Smooth muscle cell (in vitro differentiated cells): ENCODE measurements around the gene FRMD1. TPM values are rescaled to one million over a fixed set of nuclear protein-coding genes. Genes with fewer than 3 reads are reported as not detected.
A peak's percentile ranks its signal among the peaks of the same experiment; 100 is the strongest.

Experiments
- DNase-seq: peaks from one replicate; lab custom pipeline; 2025; ENCODE audit not compliant: unreplicated experiment; lab: John Stamatoyannopoulos, UW
- H2AFZ ChIP-seq: fragments of 200-600 bp; sonication (generic); 2 replicates; pipeline ENCODE4 v1.6.0; 2016; ENCODE audit warnings: antibody characterized with exemption, low read depth, mild to moderate bottlenecking
- H3F3A ChIP-seq: fragments of 200-600 bp; sonication (generic); 2 replicates; pipeline ENCODE4 v1.6.0; 2017; ENCODE audit warnings: antibody characterized with exemption, low read depth
- H3K27ac ChIP-seq: fragments of 200-600 bp; sonication (generic); 2 replicates; pipeline ENCODE4 v1.5.1; 2016; ENCODE audit warnings: low read depth, mild to moderate bottlenecking
- H3K27me3 ChIP-seq: fragments of 200-600 bp; sonication (generic); 2 replicates; pipeline ENCODE4 v1.6.1; 2016; ENCODE audit warnings: low read depth, mild to moderate bottlenecking
- H3K36me3 ChIP-seq: fragments of 200-600 bp; sonication (generic); 2 replicates; pipeline ENCODE4 v1.5.1; 2016; ENCODE audit warnings: low read depth
- H3K4me1 ChIP-seq: fragments of 200-600 bp; sonication (generic); 2 replicates; pipeline ENCODE4 v1.5.1; 2016; ENCODE audit warnings: low read depth
- H3K4me2 ChIP-seq: fragments of 200-600 bp; sonication (generic); 2 replicates; pipeline ENCODE4 v1.6.0; 2016; ENCODE audit warnings: mild to moderate bottlenecking
- H3K4me3 ChIP-seq: fragments of 200-600 bp; sonication (generic); 2 replicates; pipeline ENCODE4 v1.5.1; 2016; ENCODE audit warnings: mild to moderate bottlenecking
- H3K79me2 ChIP-seq: fragments of 200-600 bp; sonication (generic); 2 replicates; pipeline ENCODE4 v1.6.0; 2016; ENCODE audit warnings: low read depth, mild to moderate bottlenecking
- H3K9ac ChIP-seq: fragments of 200-600 bp; sonication (generic); 2 replicates; pipeline ENCODE4 v1.6.0; 2016; ENCODE audit warnings: low read depth
- H3K9me3 ChIP-seq: fragments of 200-600 bp; sonication (generic); replicated peaks from 2 replicates; pipeline ENCODE4 v1.5.1; 2016; ENCODE audit warnings: low read depth
- H4K20me1 ChIP-seq: fragments of 200-600 bp; sonication (generic); 2 replicates; pipeline ENCODE4 v1.6.0; 2016; ENCODE audit warnings: low read depth
- CTCF ChIP-seq: fragments of 200-600 bp; sonication (generic); IDR thresholded peaks from 2 replicates; pipeline ENCODE4 v1.5.1; 2017; ENCODE audit warnings: borderline replicate concordance, mild to moderate bottlenecking, antibody characterized with exemption; ENCODE audit not compliant: insufficient read depth, poor library complexity, severe bottlenecking
- WGBS: methylation state at CpG from one replicate; pipeline ENCODE4 v1.1.7; 2016; ENCODE audit warnings: low lambda C conversion rate; 5-methylcytosine and 5-hydroxymethylcytosine counted together
- polyA plus RNA-seq: library from polyadenylated mRNA; unstranded; fragments of >200 nt; fragmentation: Nextera tagmentation; extraction: Ambion mirVana; gene quantifications from 2 replicates; pipeline ENCODE4 v1.2.1, GENCODE V29; 2016
- total RNA-seq: library from RNA; depleted of rRNA; stranded (reverse); fragments of >200 nt; gene quantifications from 2 replicates; pipeline ENCODE4 v1.2.3, GENCODE V29; 2014

Gene FRMD1
- total and polyA plus RNA-seq, 2 experiments from 2014 or later: not detected

- H3F3A ChIP-seq: no peaks in the 10 kb centered on the region
- no peak overlapping the region for H3K9ac ChIP-seq
- peak; percentile 12 for DNase-seq
- no peak overlapping the region for H3K4me3 ChIP-seq
- peak; percentile 59 for TF ChIP-seq CTCF
- H3K4me2 ChIP-seq: no peak overlapping the region
- H3K27me3 ChIP-seq: no peaks in the 10 kb centered on the region
- H4K20me1 ChIP-seq: no peaks in the 10 kb centered on the region
- WGBS: 76% methylated on average over 12 of the region's 12 CpGs
- no peaks in the 10 kb centered on the region for H3K4me1 ChIP-seq
- no peaks in the 10 kb centered on the region for H3K36me3 ChIP-seq
- no peak overlapping the region for H2AFZ ChIP-seq
- H3K79me2 ChIP-seq: no peaks in the 10 kb centered on the region
- no peaks in the 10 kb centered on the region for H3K9me3 ChIP-seq
- no peak overlapping the region for H3K27ac ChIP-seq
These were observed 18.5 kb downstream of the FRMD1 start for GRCh38 chr6:168060521-168060931.

GRCh38 chr6:168058691-168059551 is 20.1 kb downstream of the FRMD1 start:
- Histone ChIP-seq H3K36me3 (no peaks in the 10 kb centered on the region), H3K9ac (no peak overlapping the region), H3K9me3 (no peaks in the 10 kb centered on the region), H3K4me2 (no peak overlapping the region), H3K27ac (no peak overlapping the region), H3F3A (no peaks in the 10 kb centered on the region), H3K79me2 (no peaks in the 10 kb centered on the region), H3K4me1 (no peaks in the 10 kb centered on the region), H4K20me1 (no peaks in the 10 kb centered on the region), H3K27me3 (no peaks in the 10 kb centered on the region), H2AFZ (no peak overlapping the region), H3K4me3 (no peak overlapping the region)
- WGBS: 88% methylated on average over 28 of the region's 30 CpGs
- TF ChIP-seq CTCF: no peak
- no peak for DNase-seq

GRCh38 chr6:168057836-168058235 is 21.2 kb downstream of the FRMD1 start:
- no peak overlapping the region for H3K4me2 ChIP-seq
- H3K36me3 ChIP-seq: no peaks in the 10 kb centered on the region
- no peaks in the 10 kb centered on the region for H4K20me1 ChIP-seq
- DNase-seq: no peak
- TF ChIP-seq CTCF: no peak
- H2AFZ ChIP-seq: no peak overlapping the region
- no peaks in the 10 kb centered on the region for H3F3A ChIP-seq
- H3K27ac ChIP-seq: no peak overlapping the region
- H3K27me3 ChIP-seq: no peaks in the 10 kb centered on the region
- no peak overlapping the region for H3K4me3 ChIP-seq
- H3K4me1 ChIP-seq: no peaks in the 10 kb centered on the region
- no peaks in the 10 kb centered on the region for H3K9me3 ChIP-seq
- no peak overlapping the region for H3K9ac ChIP-seq
- no peaks in the 10 kb centered on the region for H3K79me2 ChIP-seq
- 94% methylated on average over 11 of the region's 14 CpGs for WGBS

- no peaks in the 10 kb centered on the region for H3K9me3 ChIP-seq
- DNase-seq: no peak
- WGBS: 87% methylated on average over 24 of the region's 24 CpGs
- no peak overlapping the region for H3K27ac ChIP-seq
- H3K4me3 ChIP-seq: no peak overlapping the region
- TF ChIP-seq CTCF: no peak
- H2AFZ ChIP-seq: no peak overlapping the region
- no peaks in the 10 kb centered on the region for H3K36me3 ChIP-seq
- H3K79me2 ChIP-seq: no peaks in the 10 kb centered on the region
- H4K20me1 ChIP-seq: no peaks in the 10 kb centered on the region
- H3K4me2 ChIP-seq: no peak overlapping the region
- no peak overlapping the region for H3K9ac ChIP-seq
- no peaks in the 10 kb centered on the region for H3K4me1 ChIP-seq
- H3K27me3 ChIP-seq: no peaks in the 10 kb centered on the region
- H3F3A ChIP-seq: no peaks in the 10 kb centered on the region
These were observed 22.0 kb downstream of the FRMD1 start for GRCh38 chr6:168056892-168057527.
